ENCODE results near the gene PROSER1.

Gene PROSER1

GRCh38 chr13:39056018-39056417 is 18.1 kb upstream of the PROSER1 start:
- no peak for TF ChIP-seq MAX (IDR thresholded peaks at IDR 0.05; ENCODE audit: low read depth, low read length)
- TF ChIP-seq POLR2A (IDR thresholded peaks at IDR 0.05; ENCODE audit: extremely low read depth, insufficient read length): no peak
- TF ChIP-seq CTCF (IDR thresholded peaks at IDR 0.05; ENCODE audit: low read depth, low read length): no peak
- TF ChIP-seq MYC (IDR thresholded peaks at IDR 0.05; ENCODE audit: low read depth, low read length): no peak
- DNase-seq (ENCODE audit: low read depth): no peak
- no peak overlapping the region for H3K4me3 ChIP-seq (ENCODE audit: low read depth, low read length)

GRCh38 chr13:39054112-39054511 is 16.2 kb upstream of the PROSER1 start:
- no peak overlapping the region for H3K4me3 ChIP-seq (ENCODE audit: low read depth, low read length)
- no peak for DNase-seq (ENCODE audit: low read depth)
- TF ChIP-seq POLR2A (IDR thresholded peaks at IDR 0.05; ENCODE audit: extremely low read depth, insufficient read length): no peak
- TF ChIP-seq MYC (IDR thresholded peaks at IDR 0.05; ENCODE audit: low read depth, low read length): no peak
- no peak for TF ChIP-seq CTCF (IDR thresholded peaks at IDR 0.05; ENCODE audit: low read depth, low read length)
- TF ChIP-seq MAX (IDR thresholded peaks at IDR 0.05; ENCODE audit: low read depth, low read length): no peak

- DNase-seq (ENCODE audit: low read depth): no peak
- TF ChIP-seq CTCF (IDR thresholded peaks at IDR 0.05; ENCODE audit: low read depth, low read length) (no peak), POLR2A (IDR thresholded peaks at IDR 0.05; ENCODE audit: extremely low read depth, insufficient read length) (no peak), MAX (IDR thresholded peaks at IDR 0.05; ENCODE audit: low read depth, low read length) (no peak), MYC (IDR thresholded peaks at IDR 0.05; ENCODE audit: low read depth, low read length) (no peak)
- no peak overlapping the region for H3K4me3 ChIP-seq (ENCODE audit: low read depth, low read length)
These were observed 15.1 kb upstream of the PROSER1 start for GRCh38 chr13:39052944-39053343.

GRCh38 chr13:39051157-39051556 is 13.3 kb upstream of the PROSER1 start:
- H3K4me3 ChIP-seq (ENCODE audit: low read depth, low read length): no peak overlapping the region
- no peak for TF ChIP-seq CTCF (IDR thresholded peaks at IDR 0.05; ENCODE audit: low read depth, low read length)
- no peak for TF ChIP-seq MYC (IDR thresholded peaks at IDR 0.05; ENCODE audit: low read depth, low read length)
- TF ChIP-seq POLR2A (IDR thresholded peaks at IDR 0.05; ENCODE audit: extremely low read depth, insufficient read length): no peak
- TF ChIP-seq MAX (IDR thresholded peaks at IDR 0.05; ENCODE audit: low read depth, low read length): no peak
- DNase-seq (ENCODE audit: low read depth): peak; percentile 58

GRCh38 chr13:39049274-39049673 is 11.4 kb upstream of the PROSER1 start:
- no peak overlapping the region for H3K4me3 ChIP-seq (ENCODE audit: low read depth, low read length)
- no peak for TF ChIP-seq MYC (IDR thresholded peaks at IDR 0.05; ENCODE audit: low read depth, low read length)
- TF ChIP-seq POLR2A (IDR thresholded peaks at IDR 0.05; ENCODE audit: extremely low read depth, insufficient read length): no peak
- no peak for TF ChIP-seq MAX (IDR thresholded peaks at IDR 0.05; ENCODE audit: low read depth, low read length)
- no peak for TF ChIP-seq CTCF (IDR thresholded peaks at IDR 0.05; ENCODE audit: low read depth, low read length)
- no peak for DNase-seq (ENCODE audit: low read depth)

- DNase-seq (ENCODE audit: low read depth): no peak
- TF ChIP-seq CTCF (IDR thresholded peaks at IDR 0.05; ENCODE audit: low read depth, low read length) (no peak), MAX (IDR thresholded peaks at IDR 0.05; ENCODE audit: low read depth, low read length) (no peak), MYC (IDR thresholded peaks at IDR 0.05; ENCODE audit: low read depth, low read length) (no peak), POLR2A (IDR thresholded peaks at IDR 0.05; ENCODE audit: extremely low read depth, insufficient read length) (no peak)
- no peak overlapping the region for H3K4me3 ChIP-seq (ENCODE audit: low read depth, low read length)
These were observed 10.9 kb upstream of the PROSER1 start for GRCh38 chr13:39048806-39049205.

Measured in NB4 (cell line).